SIG-M5 treated with dmso at 0.1 percent for 504 hours (cell line): ENCODE data around the gene PTPRD.

ENCODE experiments used
- DNase-seq: peaks from one replicate; lab custom pipeline; 2025; ENCODE audit not compliant: unreplicated experiment; lab: John Stamatoyannopoulos, UW

PTPRD gene

GRCh38 chr9:8809741-8810140 lies 1803.1 kb downstream of the PTPRD start:
- DNase-seq = no peak

DNA sequence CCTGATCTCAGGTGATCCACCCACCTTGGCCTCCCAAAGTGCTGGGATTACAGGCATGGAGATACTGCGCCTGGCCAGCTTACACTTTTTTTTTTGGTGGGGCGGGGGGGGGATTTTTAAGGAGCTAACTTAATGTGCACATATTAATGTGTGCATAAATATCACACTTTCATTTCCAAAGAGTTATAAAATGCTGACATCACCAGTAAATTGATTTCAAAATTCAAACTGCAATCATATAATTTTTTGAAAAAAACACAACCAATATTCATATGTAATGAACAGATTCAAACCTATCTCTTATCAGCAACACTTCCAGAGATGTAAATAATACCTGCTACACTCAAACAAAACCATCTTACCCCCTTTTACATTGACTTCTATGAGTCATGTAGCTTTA lies 1806.7 kb downstream of the PTPRD start:
- no peak for DNase-seq

- no peak for DNase-seq
Measured at GRCh38 chr9:8804613-8805012, 1808.2 kb downstream of the PTPRD start.

GRCh38 chr9:8802242-8802641 lies 1810.6 kb downstream of the PTPRD start:
- DNase-seq = no peak

DNA sequence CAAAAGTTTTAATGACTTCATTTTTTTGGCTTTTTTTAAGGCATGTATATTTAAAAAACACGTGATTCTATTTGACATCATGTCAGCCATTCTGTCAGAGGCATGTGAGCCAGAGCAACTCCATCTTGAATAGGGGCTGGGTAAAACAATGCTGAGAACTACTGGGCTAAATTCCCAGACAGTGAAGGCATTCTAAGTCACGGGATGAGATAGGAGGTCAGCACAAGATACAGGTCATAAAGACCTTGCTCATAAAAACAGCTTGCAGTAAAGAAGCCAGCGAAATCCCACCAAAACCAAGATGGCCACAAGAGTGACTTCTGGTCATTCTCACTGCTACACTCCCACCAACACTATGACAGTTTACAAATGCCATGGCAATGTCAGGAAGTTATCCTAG lies 1812.6 kb downstream of the PTPRD start:
- DNase-seq = no peak

DNA sequence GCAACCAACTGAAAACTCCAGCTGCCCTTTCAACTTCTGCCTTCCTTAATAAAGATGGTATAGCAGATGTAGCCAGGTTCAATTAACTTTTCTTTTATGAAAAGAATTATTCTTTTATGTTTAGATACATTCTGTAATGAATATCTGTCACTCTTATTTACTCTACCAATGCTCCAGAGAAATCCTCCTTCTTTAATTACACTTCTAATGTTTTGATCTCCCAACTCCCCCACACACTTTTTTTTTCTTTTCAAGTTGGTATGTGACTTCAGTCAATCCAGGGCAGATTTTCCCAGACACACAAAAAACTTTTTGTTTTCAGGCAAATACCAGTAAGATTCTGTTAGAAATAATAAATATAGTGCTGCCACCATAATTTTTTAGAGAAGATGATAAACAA lies 1813.2 kb downstream of the PTPRD start:
- no peak for DNase-seq

DNA sequence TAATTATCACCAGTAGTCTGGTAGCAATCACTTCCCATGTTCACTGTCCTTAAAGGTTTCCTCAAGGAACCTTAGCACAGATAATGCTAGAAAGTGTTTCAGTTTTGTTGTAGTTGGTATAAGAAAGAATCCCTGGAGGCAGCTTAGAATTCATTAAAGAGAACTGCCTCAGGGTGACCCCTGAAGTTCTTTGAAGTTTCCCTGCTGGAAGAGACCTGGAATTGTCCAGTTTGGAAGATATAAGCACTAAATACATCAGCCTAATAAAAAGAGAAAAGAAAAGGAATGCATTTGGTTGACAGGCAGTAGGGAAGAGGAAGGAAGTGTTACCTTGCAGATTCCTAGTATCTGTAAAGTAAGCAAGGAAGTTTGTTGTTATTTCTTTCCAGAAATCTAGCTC lies 1813.6 kb downstream of the PTPRD start:
- DNase-seq = no peak

GRCh38 chr9:8784838-8785237 lies 1828.0 kb downstream of the PTPRD start:
- no peak for DNase-seq

DNA sequence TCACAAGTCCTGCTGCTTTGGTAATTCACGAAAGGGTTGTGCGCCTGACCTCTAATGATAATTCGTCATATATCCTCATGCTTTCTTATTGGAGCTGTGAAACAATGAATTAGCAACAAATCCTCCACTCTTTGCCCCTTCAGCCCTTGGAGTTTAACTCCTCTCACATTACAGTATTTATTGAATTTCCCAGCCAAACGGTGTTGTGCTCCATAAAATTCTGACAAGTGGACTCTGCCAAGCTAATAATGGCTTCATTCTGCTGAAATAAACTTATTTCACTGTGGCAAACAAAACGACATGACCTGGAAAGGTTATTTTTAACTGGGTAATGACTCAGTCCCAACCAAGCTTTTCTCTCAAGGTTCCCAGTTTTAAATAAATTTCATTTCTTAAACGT lies 1828.9 kb downstream of the PTPRD start:
- no peak for DNase-seq

DNA sequence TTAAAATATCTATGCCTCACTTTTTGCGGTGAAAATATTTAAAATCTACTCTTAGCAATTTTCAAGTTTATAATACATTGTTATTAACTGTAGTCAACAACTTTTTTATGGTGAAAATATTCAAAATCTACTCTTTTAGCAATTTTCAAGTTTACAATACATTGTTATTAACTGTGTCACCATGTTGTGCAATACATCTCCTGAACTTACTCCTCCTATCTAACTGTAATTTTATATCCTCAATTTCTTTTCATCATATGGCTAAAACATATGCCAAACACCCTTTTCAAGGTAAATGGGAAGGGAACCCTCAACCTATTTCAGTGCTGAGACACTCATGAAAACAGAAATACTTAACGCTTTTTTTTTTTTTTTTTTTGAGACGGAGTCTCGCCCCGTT lies 1830.6 kb downstream of the PTPRD start:
- DNase-seq = no peak

DNA sequence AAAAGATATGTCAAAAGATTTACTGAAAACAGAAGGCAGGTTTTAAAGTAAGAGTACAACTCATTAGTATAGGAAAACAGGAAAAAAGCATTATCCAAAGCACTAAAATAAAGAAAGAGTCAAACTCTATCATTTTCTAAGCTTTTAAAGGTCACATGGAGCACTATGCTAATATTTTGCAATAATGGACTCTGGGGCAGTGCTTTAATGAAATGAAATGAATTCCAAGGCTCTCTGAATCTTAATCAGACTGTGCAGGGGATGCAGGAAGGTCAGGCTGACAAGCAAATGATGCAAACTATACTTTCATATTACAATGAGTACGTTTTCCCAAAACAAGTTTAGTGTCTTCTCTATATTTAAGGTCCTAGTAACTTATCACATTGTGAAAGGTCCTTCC lies 1831.3 kb downstream of the PTPRD start:
- DNase-seq = no peak

GRCh38 chr9:8780386-8780785 lies 1832.4 kb downstream of the PTPRD start:
- DNase-seq = no peak

DNA sequence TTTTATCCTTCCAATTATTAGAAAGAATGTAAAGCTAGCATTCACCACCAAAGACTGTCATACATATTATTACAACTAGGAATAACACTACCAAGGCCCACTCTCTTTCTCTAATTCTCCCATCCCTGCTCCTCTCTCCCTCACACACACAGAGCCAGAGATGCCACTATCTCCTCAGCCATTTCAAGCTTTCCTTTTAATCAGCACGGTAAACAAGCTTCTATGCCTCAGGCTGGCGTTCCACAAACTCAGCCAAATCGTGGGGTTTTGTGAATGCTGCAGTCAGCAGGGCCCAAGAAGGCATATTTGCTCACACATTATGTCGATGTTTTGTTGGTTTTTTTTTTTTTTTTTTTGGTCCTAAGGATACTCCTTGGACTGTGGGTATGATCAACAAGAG lies 1833.3 kb downstream of the PTPRD start:
- no peak for DNase-seq

- DNase-seq = no peak
Measured at GRCh38 chr9:8778356-8778755, 1834.4 kb downstream of the PTPRD start.

DNA sequence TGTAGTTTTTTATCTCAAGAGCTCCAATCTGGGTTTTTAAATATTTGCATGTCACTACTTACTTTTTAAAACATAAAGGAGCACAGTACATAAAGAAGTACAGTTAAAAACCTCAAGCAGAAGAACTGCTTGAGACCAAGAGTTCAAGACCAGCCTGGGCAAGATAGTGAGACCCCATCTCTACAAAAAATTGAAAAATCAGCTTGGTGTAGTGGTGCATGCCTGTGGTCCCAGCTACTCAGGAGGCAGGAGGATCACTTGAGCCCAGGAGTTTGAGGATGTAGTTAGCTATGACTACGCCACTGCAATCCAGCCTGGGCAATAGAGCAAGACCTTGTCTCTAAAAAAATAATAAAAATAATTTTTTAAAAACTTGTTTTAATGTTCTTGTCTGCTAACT lies 1840.5 kb downstream of the PTPRD start:
- no peak for DNase-seq

- DNase-seq = no peak
Measured at GRCh38 chr9:8769153-8769552, 1843.6 kb downstream of the PTPRD start.

- DNase-seq = no peak
Measured at GRCh38 chr9:8766096-8766495, 1846.7 kb downstream of the PTPRD start.

DNA sequence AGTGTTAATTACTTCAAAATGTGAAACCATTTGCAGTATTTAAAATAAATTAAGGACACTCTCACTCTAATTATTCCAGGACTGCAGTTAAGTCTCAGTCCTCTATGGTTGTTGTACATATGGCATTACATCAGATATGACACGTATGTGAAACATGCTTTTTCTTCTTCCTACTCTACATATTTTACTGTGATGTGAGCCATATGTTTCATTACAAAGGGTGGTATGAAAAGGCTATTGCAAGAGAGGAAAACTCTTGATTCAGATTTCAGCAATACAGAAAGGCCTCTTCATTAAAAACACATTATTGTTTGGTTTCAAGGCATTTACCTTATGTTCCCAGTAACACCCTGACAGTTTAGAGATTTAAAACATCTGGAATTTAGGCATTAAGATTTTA lies 1848.8 kb downstream of the PTPRD start:
- DNase-seq = no peak

DNA sequence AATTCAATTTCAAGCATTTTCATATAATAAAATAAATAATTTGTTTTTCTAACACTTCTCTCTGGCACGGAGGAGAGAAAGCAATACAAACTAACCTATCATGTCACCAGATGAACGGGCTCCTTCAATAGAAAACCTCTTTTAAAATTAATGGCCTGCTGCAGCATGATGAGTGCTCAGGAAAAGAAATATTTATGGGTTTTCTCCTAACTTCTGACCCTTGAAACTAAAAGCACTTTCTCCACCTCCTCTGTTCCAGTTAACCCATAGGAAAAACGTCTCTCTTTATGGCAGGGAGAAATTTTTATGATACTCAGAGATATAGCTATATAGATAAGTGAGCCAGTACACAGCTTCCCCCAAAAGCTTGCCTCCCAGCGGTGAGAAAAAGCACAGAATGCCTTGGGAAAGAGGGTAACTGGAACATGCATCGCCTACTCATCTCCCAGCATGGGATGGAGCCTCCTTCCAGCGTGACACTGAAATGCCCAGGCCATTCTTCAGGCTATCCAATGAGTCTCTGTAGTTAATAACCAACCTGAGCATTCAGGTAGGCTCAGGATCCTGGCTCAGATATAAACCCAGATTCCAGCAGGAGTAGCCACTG lies 1850.2 kb downstream of the PTPRD start:
- no peak for DNase-seq

DNA sequence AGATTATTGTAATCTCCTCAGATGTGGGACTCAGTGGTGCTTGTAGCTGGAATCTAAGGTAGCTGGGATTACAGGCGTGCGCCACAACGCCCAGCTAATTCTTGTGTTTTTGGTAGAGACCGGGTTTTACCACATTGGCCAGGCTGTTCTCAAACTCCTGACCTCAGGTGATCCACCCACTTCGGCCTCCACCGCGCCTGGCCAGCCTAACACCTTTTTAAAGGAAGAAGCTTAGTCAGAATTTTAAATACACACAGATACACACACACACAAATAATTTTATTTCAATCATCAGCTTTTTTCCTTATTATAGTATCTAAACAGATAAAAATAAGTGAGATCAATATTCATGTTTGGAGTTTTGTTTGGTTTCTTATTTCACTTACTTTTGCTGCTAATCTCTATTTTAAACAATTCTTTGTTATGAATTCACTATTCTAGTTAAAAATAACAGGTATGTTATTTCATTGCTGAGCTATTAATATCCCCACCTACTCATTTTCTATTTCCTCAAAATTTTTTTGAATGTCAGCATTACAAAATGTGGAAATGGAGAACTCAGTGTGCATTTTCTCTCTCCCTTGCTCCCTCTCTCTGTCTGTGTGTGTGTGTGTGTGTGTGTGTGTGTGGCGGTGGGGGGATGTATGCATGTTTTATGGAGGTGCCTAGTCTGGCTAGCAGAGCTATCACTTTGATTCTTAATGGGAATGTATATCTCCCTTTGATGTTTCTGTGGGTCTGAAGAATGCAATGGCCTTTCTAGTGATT lies 1852.6 kb downstream of the PTPRD start:
- no peak for DNase-seq

DNA sequence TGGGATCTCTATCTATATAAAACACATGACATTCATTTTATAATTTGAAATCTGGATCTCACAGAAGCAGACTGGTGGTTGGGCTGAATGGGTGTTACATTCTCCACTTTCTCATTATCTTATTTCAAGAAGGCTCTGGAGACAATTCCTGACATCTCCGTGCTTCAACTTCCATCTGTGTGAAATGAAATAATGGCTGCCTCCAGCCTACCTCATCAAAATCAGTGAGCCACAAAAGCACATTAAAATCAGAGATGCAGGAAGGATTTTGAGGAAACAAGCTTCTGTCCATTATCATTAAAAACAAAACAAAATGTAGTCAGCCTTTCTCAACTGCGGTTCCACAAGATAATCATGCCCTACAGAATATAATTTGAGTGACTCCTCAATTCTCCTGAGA lies 1854.9 kb downstream of the PTPRD start:
- no peak for DNase-seq

GRCh38 chr9:8754751-8755150 lies 1858.1 kb downstream of the PTPRD start:
- DNase-seq = no peak

DNA sequence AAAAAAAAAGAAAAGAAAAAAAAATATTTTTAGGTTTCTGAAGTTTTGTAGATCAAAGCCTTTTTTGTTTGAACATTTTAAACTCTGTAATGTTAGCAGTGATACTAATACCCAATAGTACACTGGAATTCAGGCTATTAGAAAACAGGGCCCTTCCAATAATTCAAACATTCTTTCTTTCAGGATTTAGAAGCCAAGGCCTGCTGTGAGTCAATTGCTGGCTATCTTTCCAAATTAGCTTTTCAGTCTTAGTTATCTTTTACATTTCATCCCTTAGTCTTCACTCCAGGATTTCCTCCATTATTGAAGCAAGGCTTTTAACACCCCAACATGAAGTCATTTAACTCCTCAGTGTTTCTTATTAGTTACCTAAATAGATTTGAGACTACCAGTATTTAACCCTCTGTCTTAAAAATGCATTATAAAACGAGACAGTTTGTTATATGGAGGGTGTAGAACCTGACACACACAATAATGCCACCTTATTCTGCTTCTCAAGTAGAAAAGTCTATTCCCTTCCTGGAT lies 1861.3 kb downstream of the PTPRD start:
- no peak for DNase-seq
